HT1080 (cell line): ENCODE results near the gene SEC14L1. TPM values are rescaled to one million over a fixed set of nuclear protein-coding genes. Genes with fewer than 3 reads are reported as not detected.

Experiments used
- DNase-seq: peaks from one replicate; pipeline ENCODE4 v3.0.0-alpha.2; 2015; ENCODE audit warnings: low read depth
- total RNA-seq: library from RNA; depleted of rRNA; stranded (reverse); fragments of >200 nt; shearing (Covaris generic); gene quantifications from 2 replicates; pipeline ENCODE4 v1.2.3, GENCODE V29; 2014

SEC14L1 gene
- total RNA-seq, 1 experiment from 2014 or later, result 30.6 TPM

DNA sequence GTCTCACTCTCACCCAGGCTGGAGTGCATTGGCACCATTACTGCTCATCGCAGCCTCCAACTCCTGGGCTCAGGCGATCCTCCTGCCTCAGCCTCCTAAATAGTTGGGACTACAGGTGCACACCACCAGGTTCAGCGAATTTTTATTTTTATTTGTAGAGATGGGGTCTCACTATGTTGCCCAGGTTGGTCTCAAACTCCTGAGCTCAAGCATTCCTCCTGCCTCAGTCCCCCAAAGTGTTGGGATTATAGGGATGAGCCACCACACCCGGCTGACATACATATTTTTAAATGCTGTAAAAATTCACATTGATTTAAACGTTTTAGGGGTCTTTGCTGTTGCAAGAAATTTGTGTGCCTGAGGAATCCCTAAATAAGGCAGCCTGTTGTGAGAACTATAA lies 24.8 kb upstream of the SEC14L1 start:
- no peak for DNase-seq

DNA sequence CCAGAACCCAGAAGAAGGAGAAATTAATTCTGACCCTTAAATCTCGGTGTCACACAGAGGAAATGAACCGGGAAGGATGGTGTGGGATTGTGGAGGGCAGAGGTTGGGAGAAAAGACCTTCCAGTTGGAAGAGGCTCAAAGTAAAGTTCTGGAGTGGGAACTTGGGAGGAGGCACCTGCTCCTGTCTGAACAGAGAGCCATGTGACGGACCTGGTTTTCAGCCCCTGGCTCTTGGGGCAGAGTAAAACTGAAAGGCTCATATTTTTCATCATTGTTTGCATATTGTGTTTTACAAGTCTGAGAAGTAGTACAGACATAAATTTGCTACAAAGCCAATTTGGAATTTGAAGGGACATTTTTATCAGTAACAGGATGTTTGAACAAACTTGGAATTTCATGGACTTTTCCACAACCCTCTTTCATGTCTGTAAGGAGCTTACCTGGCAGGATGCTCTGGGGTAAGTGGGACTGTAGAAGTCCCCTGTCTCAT lies 24.4 kb upstream of the SEC14L1 start:
- DNase-seq, result no peak

DNA sequence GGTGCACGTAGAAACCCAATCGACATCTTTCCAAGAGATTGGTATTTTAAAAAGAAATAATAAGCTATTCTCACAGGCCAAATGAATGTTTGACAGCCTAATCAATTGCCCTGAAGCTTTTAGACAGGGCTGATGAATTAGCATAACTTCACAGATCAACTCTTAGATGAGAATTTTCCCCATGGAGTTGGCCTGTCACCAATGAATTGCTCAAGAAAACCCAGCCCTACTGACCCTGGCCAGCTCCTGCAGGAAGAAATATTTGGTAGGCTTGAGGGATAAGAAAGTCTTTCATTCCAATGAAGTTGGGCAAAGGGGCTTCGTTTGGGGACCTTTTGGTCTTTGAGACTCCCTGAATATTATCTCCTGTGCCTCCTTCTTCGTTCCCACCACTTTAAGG lies 23.4 kb upstream of the SEC14L1 start:
- DNase-seq, result no peak

DNA sequence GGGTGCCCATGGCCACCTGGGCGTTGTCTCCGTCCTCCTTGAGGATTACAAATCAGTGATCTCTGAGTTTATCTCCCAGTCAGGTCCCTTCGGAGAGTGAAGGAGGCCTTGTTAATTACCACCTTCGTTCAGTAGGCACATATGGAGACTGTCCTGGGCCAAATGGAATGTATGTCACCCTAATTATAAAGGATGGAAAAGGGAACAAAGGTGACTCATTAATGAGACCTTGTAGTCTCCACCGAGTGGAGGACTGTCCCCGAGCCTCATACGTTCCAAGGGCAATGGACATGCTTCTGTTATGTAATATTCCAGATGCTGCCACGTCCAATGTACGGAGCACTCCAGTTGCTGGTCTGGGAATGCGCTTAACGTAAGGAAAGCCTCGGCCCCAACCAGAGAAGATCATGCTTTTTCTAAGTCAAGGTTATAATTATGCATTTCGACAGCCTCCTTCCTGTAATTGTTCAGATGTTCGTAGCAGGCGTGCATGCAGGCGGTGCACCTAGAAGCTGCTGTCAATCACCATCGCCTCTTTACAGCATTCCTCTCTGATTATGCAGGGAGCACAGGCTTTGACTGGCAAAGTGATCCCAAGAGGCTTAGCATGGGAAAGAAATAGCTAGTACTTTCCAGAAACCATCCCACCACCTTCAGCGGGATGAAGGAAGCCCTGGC lies 22.4 kb upstream of the SEC14L1 start:
- DNase-seq, result no peak

DNA sequence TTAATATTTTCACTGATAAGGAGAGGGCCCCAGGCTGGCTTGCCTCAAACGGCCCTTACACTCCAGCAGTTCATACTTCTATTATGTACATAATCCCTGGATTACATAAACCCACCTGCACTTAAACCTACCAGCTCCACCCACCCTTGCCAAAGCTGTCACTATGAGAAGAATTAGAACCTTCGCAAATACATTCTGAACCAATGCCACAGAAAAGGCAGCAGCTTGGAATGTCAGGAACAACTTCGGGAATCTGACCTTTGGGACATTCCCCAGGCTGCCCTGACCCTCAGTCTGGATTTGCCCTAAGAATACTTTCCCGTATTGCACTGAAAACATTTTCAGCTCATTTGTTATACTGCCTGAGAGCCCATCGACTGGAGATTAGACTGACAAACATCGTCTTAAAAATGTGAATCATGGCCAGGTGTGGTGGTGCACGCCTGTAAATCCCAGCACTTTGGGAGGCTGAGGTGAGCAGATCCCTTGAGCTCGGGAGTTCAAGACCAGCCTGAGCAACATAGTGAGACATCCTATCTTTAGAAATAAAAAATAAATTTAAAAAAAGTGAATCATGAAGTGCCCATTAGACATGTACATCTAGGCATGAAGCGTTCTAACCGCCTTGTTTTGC lies 21.0 kb upstream of the SEC14L1 start:
- no peak for DNase-seq

DNA sequence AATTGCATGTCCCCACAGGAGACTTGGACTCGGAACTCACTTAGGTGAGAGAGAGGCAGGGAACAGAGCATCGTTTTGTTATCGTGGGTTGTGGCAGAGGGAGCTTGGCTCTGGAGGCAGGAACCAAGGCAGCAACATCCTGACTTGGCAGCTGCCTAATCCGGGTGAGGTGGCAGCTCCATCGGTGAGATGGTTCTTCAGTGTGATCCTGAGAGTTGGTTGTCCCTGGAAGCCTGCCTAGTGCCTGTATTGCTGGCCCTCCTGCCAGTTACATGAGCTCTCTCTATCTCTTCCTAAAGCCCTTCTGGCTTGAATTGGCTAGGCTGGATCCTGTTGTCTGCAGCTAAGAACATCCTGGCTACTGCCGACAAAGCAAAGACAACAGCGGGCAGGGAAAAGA lies 19.9 kb upstream of the SEC14L1 start:
- no peak for DNase-seq

DNA sequence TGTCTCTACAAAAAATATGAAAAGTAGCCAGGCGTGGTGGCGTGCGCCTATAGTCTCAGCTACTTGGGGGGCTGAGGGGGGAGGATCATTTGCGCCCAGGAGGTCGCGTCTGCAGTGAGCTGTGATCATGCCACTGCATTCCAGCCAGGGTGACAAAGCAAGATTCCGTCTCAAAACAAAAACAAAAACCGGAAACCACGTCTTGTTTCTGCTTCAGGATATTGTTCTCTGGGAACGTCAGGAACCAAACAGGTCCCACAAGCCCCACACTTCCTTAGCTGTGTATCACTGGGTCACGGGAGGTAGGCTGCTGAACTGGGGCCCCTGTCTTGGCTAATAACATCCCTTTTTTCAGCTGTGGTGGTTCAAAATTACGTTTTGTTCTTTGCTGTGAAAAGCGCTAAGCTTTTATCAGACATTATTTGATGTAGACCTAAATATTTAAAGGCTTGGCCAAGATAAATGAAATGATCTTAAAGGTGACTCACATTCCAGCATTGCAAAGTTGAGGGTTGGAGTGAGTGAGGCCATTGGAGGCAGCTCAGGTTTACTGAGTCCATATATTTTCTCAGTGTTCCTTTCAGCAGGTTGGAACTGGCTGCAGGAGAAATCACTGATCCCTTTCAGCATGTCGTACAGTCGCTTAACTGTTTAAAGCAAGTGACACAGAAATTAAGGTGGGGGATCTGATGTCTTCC lies 16.4 kb upstream of the SEC14L1 start:
- DNase-seq, result peak; percentile 89

DNA sequence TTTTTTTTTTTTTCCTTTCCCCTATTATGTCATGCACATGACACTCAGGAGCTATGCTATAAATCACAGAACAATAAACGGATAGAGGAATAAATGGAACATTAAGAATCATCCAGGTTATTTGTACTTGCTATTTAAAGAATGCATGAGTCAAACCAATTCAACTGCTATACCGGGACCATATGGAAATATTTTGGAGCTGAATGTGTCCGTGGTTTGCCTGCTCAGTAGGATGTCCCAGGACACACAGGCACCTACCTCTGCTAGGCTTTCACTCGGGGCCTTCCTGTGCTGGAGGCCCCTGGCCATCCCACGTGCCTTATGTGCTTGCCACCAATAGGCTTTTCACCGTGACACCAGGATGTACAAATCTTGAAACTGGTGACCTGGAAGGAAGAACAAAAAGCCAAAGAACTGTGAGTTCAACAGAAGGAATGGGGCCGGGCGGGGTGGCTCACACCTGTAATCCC lies 15.3 kb upstream of the SEC14L1 start:
- DNase-seq, result peak; percentile 100

DNA sequence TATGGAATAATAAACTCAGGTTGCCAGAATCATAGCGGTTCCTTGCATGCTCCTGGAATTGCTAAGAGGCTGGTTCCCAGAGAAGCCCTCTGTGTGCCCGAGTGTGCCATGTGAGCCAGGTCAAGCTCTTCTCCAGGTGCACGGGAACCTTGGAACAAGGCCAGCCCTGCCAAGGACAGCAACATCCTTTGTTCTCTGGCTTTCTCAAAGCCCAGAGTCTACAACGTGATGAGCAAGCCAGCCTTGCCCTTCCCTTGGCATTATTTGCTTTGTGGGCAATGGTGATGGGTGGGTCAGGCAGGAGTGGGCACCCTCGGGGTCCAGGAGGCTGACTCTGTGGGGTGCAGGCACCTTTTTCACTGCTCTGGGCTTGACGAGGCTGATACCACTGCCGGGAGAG lies 14.2 kb upstream of the SEC14L1 start:
- DNase-seq, result no peak

DNA sequence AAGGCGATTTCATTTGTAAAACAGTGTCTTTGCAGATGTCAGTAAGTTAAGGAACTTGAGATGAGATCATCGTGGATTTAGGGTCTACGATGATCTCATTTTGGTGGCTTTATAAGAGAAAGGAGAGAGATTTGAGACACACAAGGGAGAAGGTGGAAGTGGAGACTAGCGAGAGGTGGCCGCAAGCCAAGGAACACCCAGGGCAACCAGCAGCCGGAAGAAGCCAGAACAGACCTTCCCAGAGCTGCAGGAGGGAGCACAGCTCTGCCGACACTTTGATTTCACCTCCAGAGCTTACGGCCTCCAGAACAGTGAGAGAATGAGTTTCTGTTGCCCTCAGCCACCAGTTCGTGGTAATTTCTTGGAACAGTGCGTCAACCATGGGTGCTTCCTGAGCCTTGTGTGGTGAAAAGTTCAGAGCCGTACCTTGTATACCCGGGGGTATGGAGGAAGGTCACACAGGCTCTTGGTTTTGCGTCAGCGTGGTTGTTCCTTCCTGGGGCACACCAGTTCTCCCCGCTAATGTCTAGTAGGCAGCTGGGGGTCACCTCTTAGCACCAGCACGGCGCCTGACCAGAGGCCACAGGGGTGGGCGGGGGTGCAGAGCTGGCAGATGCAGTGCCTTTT lies 12.9 kb upstream of the SEC14L1 start:
- DNase-seq, result no peak

DNA sequence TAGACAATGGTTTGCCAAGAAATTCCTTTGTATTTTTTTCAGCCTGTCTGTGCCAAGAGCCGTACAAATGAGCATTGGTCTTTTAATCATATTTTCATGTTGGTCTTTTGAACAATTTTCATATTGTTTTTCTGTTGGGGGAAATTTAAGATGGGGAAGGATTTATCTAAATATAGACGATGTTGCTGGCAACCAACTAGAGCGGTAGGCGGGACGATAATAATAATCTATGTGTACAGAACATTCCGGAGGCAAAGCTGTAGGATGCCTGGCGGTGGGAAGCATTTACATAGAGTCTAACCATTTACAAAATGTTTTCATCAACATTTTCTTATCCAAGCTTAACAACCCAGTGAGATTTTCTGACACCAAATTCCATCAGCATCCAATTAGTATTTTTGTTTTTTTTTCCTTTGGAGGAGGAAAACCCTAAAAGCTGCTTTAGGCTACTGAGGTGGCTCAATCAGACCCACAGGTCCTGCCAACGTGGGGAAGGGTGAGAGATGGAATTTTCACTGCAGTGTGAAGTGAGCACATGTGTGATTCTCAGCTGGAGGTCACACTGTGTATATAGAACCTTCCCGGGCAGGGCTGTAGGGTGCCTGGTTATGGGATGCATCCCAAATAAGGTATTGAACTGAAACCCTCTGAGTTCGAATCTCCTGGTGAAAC lies 11.7 kb upstream of the SEC14L1 start:
- no peak for DNase-seq

DNA sequence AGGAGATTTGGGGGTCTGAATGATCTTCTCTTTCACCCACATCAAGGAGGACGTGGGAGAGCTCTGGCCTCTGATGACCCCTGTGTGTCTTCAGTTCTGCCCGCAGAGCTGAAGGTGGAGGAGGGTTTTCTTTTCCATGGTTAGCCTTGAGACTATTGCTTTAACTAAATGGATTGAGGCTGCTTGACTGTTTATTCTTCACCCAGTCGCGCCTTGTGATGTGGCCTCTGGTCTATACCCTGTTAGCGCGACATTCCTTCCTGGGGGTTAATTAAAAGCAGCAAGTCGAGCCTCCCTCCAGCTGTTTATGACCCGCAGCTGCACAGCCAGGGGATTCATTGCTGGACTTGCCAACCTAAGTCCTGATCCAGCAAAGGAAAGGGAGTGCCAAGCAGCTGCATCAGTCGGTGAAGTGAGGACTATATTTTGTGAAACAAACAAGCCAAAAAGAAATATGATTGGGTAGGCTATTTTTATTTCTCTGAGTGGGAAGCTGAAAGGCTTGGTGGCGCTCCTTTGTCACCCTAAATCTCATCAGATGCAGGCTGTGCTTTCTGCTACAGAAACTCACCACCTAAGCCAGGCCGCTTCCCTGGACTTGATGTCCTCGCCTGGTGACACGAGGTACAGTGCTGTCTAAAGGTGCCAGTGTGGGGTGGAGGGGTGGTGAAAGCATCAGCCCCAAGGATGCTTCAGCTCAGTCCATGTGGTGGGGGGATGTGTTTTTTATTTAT lies 11.0 kb upstream of the SEC14L1 start:
- DNase-seq, result no peak

DNA sequence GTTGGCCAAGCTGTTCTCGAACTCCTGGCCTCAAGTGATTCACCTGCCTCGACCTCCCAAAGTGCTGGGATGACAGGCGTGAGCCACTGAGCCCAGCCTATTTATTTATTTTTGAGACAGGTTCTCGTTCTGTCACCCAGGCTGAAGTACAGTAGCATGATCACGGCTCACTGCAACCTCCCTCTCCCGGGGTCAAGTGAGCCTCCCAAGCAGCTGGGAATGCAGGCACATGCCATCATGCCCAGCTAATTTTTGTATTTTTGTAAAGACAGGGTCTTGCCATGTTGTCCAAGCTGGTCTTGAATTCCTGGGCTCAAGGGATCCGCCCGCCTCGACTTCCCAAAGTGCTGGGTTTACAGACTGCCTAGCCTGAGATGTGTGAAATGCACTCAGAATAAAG lies 10.2 kb upstream of the SEC14L1 start:
- no peak for DNase-seq

DNA sequence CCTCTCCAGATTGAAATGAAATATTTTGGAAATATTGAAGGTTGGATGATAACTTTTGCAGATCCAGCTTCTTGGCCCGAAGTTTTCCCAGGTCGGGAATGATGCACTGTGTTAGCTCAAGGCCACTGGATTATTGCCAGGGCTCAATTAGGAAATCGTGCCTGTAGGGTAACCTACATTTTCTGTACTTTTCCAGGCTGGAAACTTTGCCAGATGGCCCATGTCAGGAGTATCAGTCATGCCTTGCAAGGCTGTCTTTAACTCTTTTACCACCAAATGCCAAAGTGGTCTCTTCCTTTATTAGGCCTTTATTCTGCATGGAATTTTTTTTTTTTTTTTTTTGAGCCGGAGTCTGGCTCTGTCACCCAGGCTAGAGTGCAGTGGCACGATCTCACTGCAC lies 8.9 kb upstream of the SEC14L1 start:
- no peak for DNase-seq

DNA sequence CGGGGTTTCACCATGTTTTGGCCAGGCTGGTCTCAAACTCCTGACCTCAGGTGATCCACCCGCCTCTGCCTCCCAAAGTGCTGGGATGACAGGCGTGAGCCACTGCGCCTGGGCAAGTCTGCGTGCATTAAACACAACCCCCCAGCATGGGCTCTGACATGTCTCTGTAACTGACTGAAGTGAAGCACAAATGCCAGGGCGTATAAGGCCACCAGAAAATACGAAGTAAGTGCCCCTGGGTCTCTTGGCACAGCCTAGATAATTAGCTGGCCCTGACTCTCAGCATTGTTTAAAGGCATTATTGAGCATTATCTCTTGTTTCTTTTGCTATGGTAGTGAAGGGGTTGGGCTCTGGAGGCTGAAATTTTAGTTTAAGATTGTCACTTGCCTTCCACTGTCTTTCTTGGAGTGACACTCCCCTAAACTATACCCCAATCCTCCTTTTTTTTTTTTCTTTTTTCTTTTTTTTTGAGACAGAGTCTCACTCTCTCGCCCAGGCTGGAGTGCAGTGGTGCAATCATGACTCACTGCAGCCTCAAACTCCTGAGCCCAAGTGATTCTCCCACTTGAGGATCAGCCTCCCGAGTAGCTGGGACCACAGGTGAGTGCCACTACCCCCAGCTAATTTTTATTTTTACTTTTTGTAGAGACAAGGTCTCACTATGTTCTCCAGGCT lies 8.2 kb upstream of the SEC14L1 start:
- no peak for DNase-seq

DNA sequence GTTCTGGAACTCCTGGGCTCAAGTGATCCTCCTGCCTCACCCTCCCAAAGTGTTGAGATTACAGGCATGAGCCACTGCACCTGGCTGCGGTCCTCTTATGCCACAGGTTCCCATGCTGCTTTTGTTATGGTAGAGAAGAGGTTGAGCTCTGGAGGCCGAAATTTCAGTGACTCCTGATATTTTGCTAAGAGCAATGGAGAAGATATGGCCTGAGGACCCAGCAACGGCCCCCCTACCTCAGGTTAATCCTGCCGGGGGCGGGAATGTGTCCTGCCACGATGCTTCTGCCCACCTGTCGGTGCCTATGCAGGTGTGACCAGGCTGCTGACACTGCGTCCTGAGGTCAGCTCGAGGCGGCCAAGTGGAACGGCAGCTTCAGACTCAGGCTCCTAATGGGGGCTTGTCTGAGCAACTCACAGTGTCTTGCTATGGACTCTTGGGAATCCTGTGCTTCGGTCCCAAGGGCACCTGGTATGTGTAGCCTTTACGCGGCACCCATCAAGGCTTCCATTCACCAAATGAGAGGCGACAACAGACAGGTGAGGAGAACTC lies 7.6 kb upstream of the SEC14L1 start:
- DNase-seq, result no peak

DNA sequence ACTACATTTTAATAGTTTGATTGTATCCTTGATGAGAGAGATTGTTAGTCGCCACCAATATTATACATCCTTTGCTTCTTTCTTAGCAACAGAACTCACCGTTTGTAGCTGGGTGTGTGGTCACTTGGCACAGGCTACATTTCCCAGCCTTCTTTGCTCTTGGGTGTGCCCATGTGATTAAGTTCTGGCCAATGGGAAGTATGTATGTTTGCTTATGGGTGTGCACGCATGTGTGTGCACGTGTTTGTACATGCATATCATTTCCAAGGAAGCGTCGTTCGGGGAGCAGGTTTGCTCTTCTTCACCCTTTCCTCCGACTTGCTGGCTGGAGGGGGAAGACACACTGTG lies 4.4 kb upstream of the SEC14L1 start:
- DNase-seq, result no peak

DNA sequence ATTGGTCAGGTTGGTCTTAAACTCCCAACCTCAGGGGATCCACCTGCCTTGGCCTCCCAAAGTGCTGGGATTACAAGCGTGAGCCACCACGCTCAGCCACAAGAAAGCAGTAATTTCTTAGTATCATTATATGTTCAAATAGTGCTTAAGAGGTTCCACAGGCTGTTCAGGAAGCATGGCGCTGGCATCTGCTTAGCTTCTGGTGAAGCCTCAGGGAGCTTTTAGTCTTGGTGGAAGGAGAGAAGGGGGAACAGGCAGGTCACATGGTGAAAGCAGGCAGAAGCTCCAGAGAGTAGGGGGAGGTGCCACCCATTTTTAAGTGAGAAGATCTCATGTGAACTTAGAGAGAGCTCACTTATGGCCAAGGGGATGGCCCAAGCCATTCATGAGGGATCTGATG lies 3.7 kb upstream of the SEC14L1 start:
- no peak for DNase-seq

DNA sequence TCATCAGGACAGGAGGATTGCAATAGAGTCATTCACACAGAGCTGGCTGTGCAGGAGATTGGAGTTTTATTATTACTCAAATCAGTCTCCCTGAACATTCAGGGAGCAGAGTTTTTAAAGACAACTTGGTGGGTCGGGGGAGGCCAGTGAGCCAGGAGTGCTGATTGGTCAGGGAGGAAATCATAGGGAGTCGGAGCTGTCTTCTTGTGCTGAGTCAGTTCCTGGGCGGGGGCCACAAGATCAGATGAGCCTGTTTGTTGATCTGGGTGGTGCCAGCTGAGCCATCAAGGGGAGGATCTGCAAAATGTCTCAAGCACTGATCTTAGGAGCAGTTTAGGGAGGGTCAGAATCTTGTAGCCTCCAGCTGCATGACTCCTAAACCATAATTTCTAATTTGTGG lies 2.9 kb upstream of the SEC14L1 start:
- peak; percentile 88 for DNase-seq
